Ovary (tissue), 3 donors: ENCODE measurements around the gene ZNF100.

Experiments used
- CTCF ChIP-seq, 3 donors: fragments of 450-650 bp in 2 of 3; fragments of 200-600 bp in 1 of 3; IDR thresholded peaks; one replicate each; pipeline versions ENCODE4 v1.5.1 to v1.8.0; 2016 to 2022; ENCODE audit warnings: antibody characterized with exemption in 3 of 3, mild to moderate bottlenecking in 1 of 3
- POLR2A ChIP-seq: fragments of 450-650 bp; IDR thresholded peaks from one replicate; pipeline ENCODE4 v1.6.1; 2017; ENCODE audit warnings: antibody characterized with exemption, mild to moderate bottlenecking, moderate library complexity
- donor health status: DM: no; HTN: no; CAD: no.

- TF ChIP-seq CTCF (IDR thresholded peaks at IDR 0.05) (peak; percentile 32 to 84 (median 59)), POLR2A (no peak)
These were observed 69.2 kb downstream of the ZNF100 start for GRCh38 chr19:21698215-21698614.
